Measurements from ENCODE around the gene FEZ2. TPM values are rescaled to one million over a fixed set of nuclear protein-coding genes. Genes with fewer than 3 reads are reported as not detected.

The FEZ2 gene
- total and polyA plus RNA-seq, 2 experiments from 2014 or later: 28.0 to 32.9 TPM

DNA sequence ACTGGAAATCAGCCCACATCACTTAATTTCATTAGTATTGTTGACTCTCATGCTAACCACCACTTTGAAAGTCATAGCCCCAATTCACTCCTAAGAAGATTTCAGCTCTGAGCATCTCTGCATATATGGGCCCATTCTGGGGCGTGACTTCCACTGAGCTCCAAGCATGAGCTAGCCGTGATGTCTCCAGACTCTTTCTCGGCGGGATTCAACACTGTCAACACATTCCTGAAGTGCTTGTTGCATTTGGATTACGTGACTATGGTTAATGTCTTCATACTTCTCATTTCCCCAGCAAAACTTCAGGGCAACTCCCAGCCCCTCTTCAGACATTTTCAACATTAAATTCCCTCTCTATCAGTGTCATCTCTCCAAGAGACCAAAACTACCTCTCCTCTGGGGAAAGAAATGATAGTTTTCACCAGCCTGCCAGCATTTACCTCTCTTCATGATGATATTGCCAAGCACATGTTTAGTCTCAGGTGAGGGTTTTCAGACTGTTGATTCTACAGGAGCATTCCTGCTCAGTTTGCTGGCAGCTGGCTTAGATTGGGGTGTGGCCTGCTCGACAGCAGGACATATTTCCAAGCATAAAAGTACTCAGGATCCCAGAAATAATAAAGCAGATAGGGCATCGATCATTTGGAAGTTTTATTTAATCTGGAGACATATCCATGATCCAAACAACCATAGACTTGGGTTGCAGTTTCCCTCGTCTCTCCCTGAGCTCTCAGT is 81.7 kb downstream of the FEZ2 start:
- Histone ChIP-seq H4K20me1 (replicated peaks; ENCODE audit: insufficient read depth) (no peaks in the 10 kb centered on the region), H3K9me2 (ENCODE audit: insufficient read depth) (no peaks in the 10 kb centered on the region), H3K79me2 (replicated peaks; ENCODE audit: insufficient read depth) (no peaks in the 10 kb centered on the region), H3K36me3 (ENCODE audit: insufficient read depth) (peaks cover 20% of the 10 kb centered on the region), H3K4me3 (no peak overlapping the region), H2AFZ (no peak overlapping the region), H3K27me3 (ENCODE audit: insufficient read depth) (no peaks in the 10 kb centered on the region), H3K4me1 (ENCODE audit: insufficient read depth) (no peaks in the 10 kb centered on the region), H3K4me2 (no peak overlapping the region), H3F3A (replicated peaks; ENCODE audit: low read depth) (no peaks in the 10 kb centered on the region), H3K27ac (ENCODE audit: low read depth) (no peak overlapping the region)
- TF ChIP-seq NANOG (IDR thresholded peaks at IDR 0.05; ENCODE audit: borderline replicate concordance) (no peak), JUNB (IDR thresholded peaks at IDR 0.05; ENCODE audit: unreplicated experiment) (no peak), EZH2 (IDR thresholded peaks at IDR 0.05; ENCODE audit: low read depth, unreplicated experiment) (no peak), STAT1 (IDR thresholded peaks at IDR 0.05; ENCODE audit: unreplicated experiment) (no peak), POLR2AphosphoS5 (IDR thresholded peaks at IDR 0.05; ENCODE audit: low read depth) (no peak)
- TF ChIP-seq, protein P1, sequence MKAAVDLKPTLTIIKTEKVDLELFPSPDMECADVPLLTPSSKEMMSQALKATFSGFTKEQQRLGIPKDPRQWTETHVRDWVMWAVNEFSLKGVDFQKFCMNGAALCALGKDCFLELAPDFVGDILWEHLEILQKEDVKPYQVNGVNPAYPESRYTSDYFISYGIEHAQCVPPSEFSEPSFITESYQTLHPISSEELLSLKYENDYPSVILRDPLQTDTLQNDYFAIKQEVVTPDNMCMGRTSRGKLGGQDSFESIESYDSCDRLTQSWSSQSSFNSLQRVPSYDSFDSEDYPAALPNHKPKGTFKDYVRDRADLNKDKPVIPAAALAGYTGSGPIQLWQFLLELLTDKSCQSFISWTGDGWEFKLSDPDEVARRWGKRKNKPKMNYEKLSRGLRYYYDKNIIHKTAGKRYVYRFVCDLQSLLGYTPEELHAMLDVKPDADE (IDR thresholded peaks at IDR 0.05): no peak
- TF ChIP-seq, protein P2, sequence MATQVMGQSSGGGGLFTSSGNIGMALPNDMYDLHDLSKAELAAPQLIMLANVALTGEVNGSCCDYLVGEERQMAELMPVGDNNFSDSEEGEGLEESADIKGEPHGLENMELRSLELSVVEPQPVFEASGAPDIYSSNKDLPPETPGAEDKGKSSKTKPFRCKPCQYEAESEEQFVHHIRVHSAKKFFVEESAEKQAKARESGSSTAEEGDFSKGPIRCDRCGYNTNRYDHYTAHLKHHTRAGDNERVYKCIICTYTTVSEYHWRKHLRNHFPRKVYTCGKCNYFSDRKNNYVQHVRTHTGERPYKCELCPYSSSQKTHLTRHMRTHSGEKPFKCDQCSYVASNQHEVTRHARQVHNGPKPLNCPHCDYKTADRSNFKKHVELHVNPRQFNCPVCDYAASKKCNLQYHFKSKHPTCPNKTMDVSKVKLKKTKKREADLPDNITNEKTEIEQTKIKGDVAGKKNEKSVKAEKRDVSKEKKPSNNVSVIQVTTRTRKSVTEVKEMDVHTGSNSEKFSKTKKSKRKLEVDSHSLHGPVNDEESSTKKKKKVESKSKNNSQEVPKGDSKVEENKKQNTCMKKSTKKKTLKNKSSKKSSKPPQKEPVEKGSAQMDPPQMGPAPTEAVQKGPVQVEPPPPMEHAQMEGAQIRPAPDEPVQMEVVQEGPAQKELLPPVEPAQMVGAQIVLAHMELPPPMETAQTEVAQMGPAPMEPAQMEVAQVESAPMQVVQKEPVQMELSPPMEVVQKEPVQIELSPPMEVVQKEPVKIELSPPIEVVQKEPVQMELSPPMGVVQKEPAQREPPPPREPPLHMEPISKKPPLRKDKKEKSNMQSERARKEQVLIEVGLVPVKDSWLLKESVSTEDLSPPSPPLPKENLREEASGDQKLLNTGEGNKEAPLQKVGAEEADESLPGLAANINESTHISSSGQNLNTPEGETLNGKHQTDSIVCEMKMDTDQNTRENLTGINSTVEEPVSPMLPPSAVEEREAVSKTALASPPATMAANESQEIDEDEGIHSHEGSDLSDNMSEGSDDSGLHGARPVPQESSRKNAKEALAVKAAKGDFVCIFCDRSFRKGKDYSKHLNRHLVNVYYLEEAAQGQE (IDR thresholded peaks at IDR 0.05; ENCODE audit: unreplicated experiment): no peak
- Mint-ChIP-seq H3K4me1 (no peaks in the 10 kb centered on the region), H3K36me3 (ENCODE audit: low read depth) (peaks cover 65% of the 10 kb centered on the region), H3K4me3 (no peak overlapping the region), H3K9me3 (no peaks in the 10 kb centered on the region), H3K27ac (no peak overlapping the region), H3K27me3 (ENCODE audit: insufficient read depth, low read depth, poor library complexity) (no peaks in the 10 kb centered on the region)
- ATAC-seq (no peak), DNase-seq (ENCODE audit: low spot score) (no peak)

DNA sequence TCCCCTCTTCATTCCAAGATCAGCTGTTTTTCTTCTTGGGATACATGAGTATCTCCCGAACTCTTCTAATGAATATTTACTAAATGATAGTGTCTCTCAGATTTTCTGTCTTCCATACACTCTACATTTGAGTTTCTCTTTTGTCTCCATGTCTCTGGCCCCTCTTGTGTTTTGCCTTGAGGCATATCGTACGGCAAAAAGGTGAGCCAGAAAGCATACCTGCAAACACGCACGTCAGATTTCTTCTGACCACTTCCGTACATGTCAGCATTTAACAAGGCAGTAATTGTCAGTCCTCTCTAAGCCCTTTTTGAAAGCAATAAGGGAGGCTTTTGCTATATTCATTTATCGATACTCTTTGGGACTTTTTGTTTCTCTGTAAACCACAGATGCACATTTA is 82.4 kb downstream of the FEZ2 start:
- Mint-ChIP-seq H3K27ac (no peak overlapping the region), H3K36me3 (ENCODE audit: low read depth) (peaks cover 64% of the 10 kb centered on the region)
- 0 out of 2 replicates have a peak overlapping the region, but pooled peaks have one; percentile 66 for H3K27ac ChIP-seq (ENCODE audit: low read depth)
- TF ChIP-seq ZNF331 (CRISPR knock-in tag; IDR thresholded peaks at IDR 0.05; ENCODE audit: low read depth): no peak
- TF ChIP-seq, protein P1 (IDR thresholded peaks at IDR 0.05): no peak
- no peak for TF ChIP-seq EZH2phosphoT487 (IDR thresholded peaks at IDR 0.05; ENCODE audit: unreplicated experiment)
- no peak for TF ChIP-seq STAT1 (IDR thresholded peaks at IDR 0.05; ENCODE audit: unreplicated experiment)

More for the DNA sequence above, 82.4 kb downstream of the FEZ2 start:
- peaks cover 18% of the 10 kb centered on the region for H3K36me3 ChIP-seq (ENCODE audit: insufficient read depth)
- Mint-ChIP-seq H3K4me3 (no peak overlapping the region), H3K4me1 (no peaks in the 10 kb centered on the region), H3K27me3 (ENCODE audit: insufficient read depth, low read depth, poor library complexity) (peaks cover 4% of the 10 kb centered on the region), H3K9me3 (no peaks in the 10 kb centered on the region)
- no peaks in the 10 kb centered on the region for H3F3A ChIP-seq (replicated peaks; ENCODE audit: low read depth)
- H2AFZ ChIP-seq: no peak overlapping the region
- no peaks in the 10 kb centered on the region for H4K20me1 ChIP-seq (replicated peaks; ENCODE audit: insufficient read depth)
- H3K4me3 ChIP-seq: no peak overlapping the region
- H3K4me2 ChIP-seq: no peak overlapping the region
- H3K27me3 ChIP-seq (ENCODE audit: insufficient read depth): no peaks in the 10 kb centered on the region
- ATAC-seq (no peak), DNase-seq (ENCODE audit: low spot score) (no peak)
- no peaks in the 10 kb centered on the region for H3K4me1 ChIP-seq (ENCODE audit: insufficient read depth)
- H3K79me2 ChIP-seq (replicated peaks; ENCODE audit: insufficient read depth): no peaks in the 10 kb centered on the region
- H3K9me2 ChIP-seq (ENCODE audit: insufficient read depth): no peaks in the 10 kb centered on the region

Data from GM23338 (cell line).